ENCODE data around the gene ZNF662.

Gene ZNF662

GRCh38 chr3:42960282-42960681 is 54.3 kb downstream of the ZNF662 start:
- Histone ChIP-seq H3K9me3 (ENCODE audit: insufficient read depth, low read depth, low read length) (no peaks in the 10 kb centered on the region), H3K27ac (ENCODE audit: low read length) (no peak overlapping the region), H3K9ac (ENCODE audit: low read depth, low read length) (no peak overlapping the region)

GRCh38 chr3:42960786-42961185 is 54.8 kb downstream of the ZNF662 start:
- Histone ChIP-seq H3K36me3 (ENCODE audit: insufficient read depth, low read depth, low read length) (no peaks in the 10 kb centered on the region), H3K9me3 (ENCODE audit: insufficient read depth, low read depth, low read length) (no peaks in the 10 kb centered on the region), H3K27me3 (ENCODE audit: insufficient read depth, low read length) (peaks cover 3% of the 10 kb centered on the region; the same call in 1 of the 2 replicates), H3K4me1 (ENCODE audit: insufficient read depth, low read length) (no peaks in the 10 kb centered on the region), H3K4me3 (ENCODE audit: low read length) (no peak overlapping the region), H3K9ac (ENCODE audit: low read depth, low read length) (no peak overlapping the region), H3K27ac (ENCODE audit: low read length) (no peak overlapping the region)

More at GRCh38 chr3:42960282-42960681, 54.3 kb downstream of the ZNF662 start:
- no peaks in the 10 kb centered on the region for H3K36me3 ChIP-seq (ENCODE audit: insufficient read depth, low read depth, low read length)
- no peak overlapping the region for H3K4me3 ChIP-seq (ENCODE audit: low read length)
- peaks cover 3% of the 10 kb centered on the region; the same call in 1 of the 2 replicates for H3K27me3 ChIP-seq (ENCODE audit: insufficient read depth, low read length)
- no peaks in the 10 kb centered on the region for H3K4me1 ChIP-seq (ENCODE audit: insufficient read depth, low read length)

GRCh38 chr3:42961633-42962032 is 55.7 kb downstream of the ZNF662 start:
- Histone ChIP-seq H3K4me1 (ENCODE audit: insufficient read depth, low read length) (no peaks in the 10 kb centered on the region), H3K4me3 (ENCODE audit: low read length) (no peak overlapping the region), H3K27me3 (ENCODE audit: insufficient read depth, low read length) (peaks cover 3% of the 10 kb centered on the region; the same call in 1 of the 2 replicates), H3K36me3 (ENCODE audit: insufficient read depth, low read depth, low read length) (no peaks in the 10 kb centered on the region), H3K9ac (ENCODE audit: low read depth, low read length) (no peak overlapping the region), H3K27ac (ENCODE audit: low read length) (no peak overlapping the region), H3K9me3 (ENCODE audit: insufficient read depth, low read depth, low read length) (no peaks in the 10 kb centered on the region)

- Histone ChIP-seq H3K9me3 (ENCODE audit: insufficient read depth, low read depth, low read length) (no peaks in the 10 kb centered on the region), H3K9ac (ENCODE audit: low read depth, low read length) (no peak overlapping the region), H3K27me3 (ENCODE audit: insufficient read depth, low read length) (peaks cover 3% of the 10 kb centered on the region; the same call in 1 of the 2 replicates), H3K27ac (ENCODE audit: low read length) (no peak overlapping the region), H3K36me3 (ENCODE audit: insufficient read depth, low read depth, low read length) (no peaks in the 10 kb centered on the region), H3K4me1 (ENCODE audit: insufficient read depth, low read length) (no peaks in the 10 kb centered on the region), H3K4me3 (ENCODE audit: low read length) (no peak overlapping the region)
These were observed 57.3 kb downstream of the ZNF662 start for GRCh38 chr3:42963269-42963668.

GRCh38 chr3:42964266-42964665 is 58.3 kb downstream of the ZNF662 start:
- Histone ChIP-seq H3K4me1 (ENCODE audit: insufficient read depth, low read length) (no peaks in the 10 kb centered on the region), H3K4me3 (ENCODE audit: low read length) (no peak overlapping the region), H3K9me3 (ENCODE audit: insufficient read depth, low read depth, low read length) (no peaks in the 10 kb centered on the region), H3K27me3 (ENCODE audit: insufficient read depth, low read length) (peaks cover 3% of the 10 kb centered on the region; the same call in 1 of the 2 replicates), H3K36me3 (ENCODE audit: insufficient read depth, low read depth, low read length) (no peaks in the 10 kb centered on the region), H3K27ac (ENCODE audit: low read length) (no peak overlapping the region), H3K9ac (ENCODE audit: low read depth, low read length) (no peak overlapping the region)

Data from iPS-20b (cell line).